ENCODE results near the gene GRIK3.

GRIK3 gene

DNA sequence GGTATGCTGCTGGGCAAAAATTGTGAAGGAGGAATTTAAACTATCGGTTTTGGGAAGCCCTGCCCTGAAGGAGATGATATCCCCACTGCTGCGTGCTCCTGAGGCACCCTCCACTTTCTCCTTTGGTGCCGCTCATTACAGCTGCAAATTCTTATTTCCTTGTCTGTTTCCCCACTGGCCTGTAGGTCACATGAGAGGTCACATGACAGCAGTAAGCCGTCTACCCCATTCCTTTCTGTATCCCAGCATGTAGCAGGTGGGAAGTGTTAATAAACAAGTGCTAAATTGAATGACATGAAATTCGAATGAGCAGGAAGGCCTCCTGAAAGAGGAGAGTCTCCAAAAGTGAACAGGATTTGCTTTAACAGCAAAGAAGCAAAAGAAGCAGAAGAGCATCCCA is 58.7 kb downstream of the GRIK3 start:
- DNase-seq = no peak

DNA sequence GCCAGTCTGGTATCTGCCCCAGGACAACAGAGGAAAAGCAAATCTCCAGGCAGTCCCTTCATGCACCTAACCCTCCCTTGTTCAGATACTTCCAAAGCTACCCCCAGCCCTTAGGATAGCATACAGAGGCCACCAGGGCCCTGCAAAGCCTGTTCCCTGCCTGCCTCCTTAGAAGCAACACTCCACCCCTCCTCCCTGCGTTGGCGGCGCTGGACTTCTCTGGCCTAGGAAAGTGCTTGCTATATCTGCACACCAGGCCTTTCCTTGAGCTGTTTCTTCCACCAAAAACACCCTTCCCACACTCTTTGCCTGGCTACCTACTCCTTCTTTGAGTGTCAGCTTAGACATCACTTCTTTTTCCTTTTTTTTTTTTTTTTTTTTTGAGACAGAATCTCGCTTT is 61.3 kb downstream of the GRIK3 start:
- no peak for DNase-seq

DNA sequence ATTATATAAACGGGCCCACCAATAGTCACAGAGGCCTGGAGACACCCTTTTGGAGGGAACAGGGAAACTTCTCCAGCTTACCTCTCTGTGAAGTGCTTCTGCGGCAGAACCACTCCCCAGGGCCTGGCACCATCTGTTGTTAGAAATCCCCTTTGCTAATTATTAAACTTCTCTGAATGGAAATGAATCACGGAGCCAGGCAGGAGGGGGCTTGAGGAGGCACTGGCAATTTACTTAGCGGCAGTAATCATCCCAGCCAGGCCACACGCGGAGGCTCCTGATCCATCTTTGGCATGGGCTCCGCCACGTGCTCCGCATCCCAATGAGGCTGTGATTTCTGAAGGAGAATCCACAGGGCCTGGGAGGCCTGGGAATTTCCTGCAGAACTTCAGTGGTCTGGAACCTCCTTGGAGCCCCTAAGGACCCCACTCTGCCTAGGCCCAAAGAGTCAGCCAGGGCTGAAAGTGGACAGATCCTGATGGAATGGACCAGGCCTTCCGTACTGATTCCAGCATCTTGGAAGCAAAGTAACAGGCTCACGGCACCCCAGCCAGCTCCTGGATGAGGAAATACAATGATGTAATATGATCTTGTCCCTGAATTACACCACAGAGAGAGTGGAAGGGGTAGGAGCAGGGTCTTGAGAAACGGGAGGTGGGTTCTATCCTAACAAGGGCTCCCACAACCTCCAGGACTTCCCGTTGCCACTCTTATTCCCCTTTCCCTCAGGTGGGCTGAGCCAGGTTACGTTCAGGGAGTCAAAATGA is 62.3 kb downstream of the GRIK3 start:
- peak; percentile 64 for DNase-seq

DNA sequence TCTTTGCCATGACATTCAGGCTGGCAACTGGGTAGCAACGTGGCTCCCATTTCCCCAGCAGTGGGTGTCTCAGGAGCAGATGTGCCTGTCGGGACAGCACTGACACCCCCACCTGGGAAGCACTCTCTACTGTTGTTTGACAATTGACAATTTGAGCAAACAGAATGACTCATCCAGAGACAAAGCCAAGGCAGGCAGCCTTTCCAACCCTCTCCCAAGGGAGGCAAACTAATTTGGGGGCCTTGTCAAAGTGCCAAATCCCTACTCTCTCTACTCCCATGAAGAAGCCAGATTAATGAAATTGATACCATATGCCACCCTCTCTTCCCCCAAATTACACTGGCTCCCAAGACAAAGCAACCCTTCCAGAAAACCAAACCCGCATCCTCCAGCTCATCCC is 65.6 kb downstream of the GRIK3 start:
- peak; percentile 98 for DNase-seq

DNA sequence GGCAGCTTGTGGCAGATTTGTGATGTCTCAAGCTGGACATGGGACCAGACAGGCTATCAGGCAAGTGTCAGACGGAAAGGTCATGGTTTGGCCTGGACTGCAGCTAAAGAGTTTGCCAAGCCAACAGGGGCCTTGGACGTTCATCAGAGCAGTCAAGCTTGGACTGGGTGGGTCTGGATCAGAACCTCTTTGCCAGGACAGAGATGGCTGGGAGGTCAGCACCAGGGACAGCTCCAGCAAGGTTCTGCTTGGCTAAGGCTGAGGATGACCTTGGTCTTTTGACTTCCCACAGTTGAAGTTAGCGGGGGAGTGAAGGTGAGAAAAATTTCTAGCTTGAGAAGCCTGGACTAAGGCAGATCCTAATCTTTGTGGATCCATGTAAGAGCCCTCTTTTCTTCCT is 68.1 kb downstream of the GRIK3 start:
- no peak for DNase-seq

DNA sequence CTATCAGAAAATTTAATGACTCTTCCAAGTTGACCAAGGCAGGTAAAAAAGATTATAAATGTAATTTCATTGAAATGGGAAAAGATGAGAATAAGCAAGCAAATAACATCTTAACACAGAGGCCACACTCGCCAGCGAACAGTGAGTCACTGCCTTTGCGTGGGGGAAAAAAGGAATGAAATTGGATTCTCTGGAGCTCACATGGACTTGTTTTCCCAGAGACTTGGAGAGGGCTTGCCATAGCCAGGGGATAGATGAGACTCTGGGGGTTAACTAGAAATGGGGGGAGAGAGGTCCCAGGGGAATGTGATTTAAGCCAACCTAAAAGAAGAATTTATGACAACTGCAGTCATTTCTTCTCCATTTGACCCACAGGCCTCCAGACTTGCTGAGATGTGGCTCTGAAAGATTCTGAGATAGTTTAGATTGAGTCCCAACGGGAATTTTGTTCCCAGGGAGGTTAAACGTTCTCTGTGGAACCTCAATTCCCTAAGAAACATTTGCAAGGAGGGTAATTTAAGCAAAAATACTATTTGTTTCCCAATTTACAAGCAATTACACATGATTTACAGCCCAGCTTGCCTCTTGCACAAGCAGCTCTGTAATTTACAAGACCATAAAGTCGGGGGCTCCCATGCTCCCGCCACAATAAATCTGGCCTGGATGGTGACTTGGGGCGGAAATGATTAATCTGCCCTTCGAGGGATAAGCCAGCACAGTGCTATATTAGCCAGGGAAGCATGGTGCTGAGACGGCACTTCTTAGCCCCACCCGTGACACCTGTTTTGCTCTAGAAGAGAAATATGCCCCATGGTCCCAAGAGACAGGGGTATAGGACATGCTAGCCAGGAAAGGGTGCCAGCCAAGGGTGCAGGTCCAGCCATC is 68.8 kb downstream of the GRIK3 start:
- no peak for DNase-seq

DNA sequence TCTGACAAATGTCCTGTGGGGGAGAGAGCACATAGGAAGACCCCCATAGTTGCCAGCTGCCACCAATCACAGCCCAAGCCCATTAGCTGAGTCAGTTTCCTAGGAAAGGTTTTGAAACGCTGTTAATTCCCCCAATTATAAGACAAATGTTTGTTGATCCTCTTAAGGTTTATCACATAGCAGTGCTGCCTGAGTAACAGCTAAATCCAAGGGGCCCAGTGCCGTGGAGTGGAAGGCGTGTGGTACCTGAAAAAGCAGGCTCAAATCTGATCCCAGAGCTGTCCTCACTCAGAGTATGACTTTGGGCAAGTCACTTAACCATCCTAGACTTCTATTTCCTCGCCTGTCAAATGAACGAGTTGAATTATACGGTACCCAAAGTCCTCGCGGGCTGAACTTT is 69.5 kb downstream of the GRIK3 start:
- no peak for DNase-seq

DNA sequence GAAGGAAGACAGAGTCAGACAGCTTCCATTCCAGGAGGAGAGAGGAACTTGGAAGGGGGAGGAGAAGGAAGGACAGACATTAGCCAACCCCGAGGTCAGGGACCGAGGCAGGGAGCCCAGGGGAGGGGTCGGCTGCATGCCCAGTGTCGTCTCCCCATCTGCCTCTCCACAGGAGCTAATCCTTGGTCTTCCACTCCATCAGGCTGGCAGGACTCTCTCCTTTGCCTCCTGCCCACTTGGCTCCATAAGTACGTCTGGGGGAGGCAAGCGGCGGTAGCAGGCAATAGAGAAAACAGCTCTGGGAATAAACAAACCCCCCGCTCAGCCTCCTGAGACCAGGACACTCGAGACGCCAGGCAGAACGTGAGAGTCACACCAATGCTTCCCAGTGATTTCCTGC is 71.3 kb downstream of the GRIK3 start:
- no peak for DNase-seq

DNA sequence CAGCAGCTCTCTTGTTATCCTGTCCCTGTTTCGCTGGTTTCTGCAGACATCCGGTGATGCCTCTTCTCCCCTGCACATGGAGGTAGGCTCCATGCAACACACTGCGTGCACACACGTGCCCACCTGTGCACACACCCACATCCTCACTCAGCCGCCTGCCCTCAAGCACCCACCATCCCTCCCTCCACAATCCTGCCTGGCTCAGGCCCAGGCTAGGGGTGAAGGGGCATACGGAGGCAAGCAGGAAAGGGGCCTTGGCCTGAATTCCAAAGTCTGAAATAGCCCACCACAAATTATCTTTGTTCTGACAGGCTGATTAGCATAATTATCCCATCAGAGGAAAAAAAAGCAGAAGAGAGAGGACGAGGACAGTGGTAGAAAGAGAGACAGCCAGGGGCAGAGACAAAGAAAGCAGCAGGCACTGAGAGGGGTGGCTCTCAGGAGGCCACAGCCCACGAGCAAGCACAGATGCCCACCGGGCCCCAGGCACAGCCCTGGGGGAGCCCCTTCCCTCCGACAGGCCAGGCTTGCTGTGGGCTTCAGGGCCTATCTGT is 73.2 kb downstream of the GRIK3 start:
- peak; percentile 59 for DNase-seq

DNA sequence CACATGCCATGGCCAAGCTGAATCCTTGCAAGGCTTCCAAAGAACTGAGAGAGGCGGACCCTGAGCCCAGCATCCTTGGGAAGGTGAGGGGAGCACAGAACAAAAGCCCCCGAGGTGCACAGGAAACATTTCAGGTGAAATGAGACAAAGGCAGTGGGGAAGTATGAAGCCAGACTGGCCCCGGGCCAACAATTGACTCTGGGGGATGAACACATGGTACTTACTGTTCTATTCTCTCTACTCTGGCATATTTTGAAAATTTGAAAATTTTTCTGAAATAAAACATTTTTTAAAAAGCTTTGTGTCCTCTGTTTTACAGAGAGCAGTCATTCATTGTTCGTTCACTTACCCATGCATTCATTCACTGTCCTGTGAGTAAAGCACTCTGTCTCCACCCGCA is 77.7 kb downstream of the GRIK3 start:
- peak; percentile 40 for DNase-seq

DNA sequence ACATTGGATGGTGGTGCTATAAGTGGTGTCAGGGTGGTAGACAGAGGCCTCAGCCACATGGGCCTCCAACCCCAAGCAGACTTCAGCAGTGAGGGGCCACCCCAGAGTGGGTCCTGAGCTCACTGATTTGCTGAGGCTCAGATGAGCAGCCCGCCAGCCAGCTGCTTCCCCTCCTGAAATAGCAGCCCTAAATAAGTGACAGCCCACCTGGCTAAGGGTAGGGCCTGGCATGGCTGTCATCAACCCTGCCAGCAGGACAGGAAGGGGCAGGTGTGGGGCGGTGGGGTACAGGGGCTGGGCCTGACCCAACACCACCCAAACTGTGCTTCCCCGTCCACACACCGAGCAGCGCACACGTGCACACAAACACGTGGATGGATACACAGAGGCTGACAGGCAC is 79.3 kb downstream of the GRIK3 start:
- no peak for DNase-seq

DNA sequence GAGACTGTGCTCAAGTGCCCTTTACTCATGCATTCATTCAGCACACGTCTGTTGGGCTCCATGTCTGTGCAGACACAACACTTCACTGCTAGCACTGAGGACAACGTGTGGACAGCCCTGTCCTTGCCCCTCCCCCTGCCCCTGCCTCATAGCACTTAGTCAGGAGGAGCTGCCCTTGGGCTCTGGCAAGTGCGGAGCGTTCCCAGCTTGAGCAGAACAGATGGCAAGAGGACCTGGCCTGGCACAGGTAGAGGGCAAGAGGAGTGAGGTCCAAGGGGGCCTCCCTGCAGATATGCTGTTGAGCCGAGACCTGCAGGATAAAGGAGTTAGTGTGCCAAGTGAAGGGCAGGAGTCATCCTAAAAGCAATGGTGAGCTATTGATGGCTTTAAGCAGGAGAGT is 81.3 kb downstream of the GRIK3 start:
- no peak for DNase-seq

DNA sequence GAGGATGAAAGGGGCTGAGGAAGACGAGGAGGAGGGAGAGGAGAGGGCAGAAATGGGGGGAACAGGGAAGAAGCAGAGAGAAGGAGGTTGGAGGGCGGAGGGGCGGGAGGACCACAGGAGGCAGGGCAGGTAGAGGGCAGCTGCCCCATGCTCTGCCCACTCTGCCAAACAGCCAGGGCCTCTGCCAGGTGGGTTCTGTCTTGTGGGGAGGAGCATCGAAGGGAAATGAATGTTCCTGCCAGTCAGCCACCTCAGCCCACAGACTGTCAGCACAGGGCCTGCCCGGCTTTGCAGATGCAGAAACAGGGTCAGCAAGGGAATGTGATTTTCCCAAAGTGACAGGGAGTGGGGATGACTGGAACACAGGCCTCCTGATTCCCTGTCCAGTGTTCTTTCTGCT is 82.6 kb downstream of the GRIK3 start:
- no peak for DNase-seq

DNA sequence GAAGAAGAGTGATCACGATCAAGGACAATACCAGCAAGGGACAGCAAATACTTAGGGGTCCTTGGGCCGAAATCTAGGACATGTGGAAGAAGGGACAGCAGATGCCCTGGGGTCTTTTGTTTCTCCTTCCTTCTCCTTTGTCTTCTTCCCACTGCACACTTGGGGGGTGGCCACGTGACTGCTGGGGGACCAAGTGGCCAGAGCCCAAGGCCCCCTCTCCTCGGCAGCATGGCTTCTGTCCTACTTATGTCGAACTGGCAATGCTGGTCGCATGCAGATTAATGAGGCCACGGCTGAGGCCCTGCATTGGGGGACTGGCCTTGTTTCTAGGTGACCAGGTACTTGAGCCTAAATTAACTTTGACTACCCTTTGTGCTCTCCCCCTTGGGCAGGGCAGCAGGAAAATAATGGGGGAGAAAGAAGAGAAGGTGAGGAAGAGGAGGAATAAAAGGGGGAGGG is 83.0 kb downstream of the GRIK3 start:
- DNase-seq = no peak

DNA sequence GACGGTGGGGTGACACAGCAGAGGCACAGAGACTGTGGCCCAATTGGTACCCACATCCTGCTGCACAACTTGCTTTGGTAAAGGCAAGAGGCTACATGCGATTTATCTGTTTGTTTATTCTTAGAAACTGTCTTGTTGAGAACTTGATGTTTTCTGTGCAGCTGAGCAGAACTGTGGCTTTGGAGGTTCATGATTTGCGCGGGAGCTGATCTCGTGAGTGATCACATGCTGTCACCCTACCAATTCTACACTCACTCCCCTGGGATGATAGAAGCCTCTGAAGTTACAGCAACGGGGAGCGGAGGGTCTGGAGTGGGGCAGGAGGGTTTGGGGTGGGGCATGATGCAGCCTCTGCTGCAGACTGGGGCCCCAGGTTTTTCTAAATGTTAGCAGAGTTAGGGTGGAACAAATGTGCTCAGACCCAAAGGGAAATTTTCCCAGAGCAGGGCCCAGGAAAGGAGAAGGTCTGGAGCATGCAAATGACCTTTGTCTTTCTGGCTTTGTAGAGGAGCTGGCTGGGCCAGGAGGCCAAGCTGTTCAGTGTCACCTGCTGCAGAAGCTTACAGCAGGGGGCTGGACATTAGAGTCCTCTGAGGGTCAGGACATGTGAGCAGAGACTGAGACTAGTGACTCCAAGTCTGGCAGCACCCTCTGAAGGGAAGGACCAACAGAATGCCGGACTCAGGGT is 83.6 kb downstream of the GRIK3 start:
- DNase-seq = no peak

DNA sequence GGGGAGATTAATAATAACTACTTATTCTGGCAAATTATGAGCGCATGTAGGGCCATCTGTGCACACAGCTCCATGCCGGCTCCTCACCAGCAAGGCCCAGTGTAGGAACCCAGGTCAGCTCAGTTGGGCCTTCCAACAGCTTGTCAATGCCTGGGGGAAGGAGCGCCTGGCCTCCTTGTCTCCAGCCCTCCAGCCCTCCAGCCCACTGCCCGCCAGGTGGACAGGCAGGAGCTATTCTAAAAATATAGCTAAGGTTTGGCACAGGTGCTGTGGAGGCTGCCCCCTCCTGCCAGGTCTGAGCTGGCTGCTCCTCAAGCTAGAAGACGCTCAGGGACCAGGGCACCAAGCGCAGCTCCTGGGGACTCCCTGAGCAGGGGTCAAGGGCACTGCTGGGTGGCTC is 85.7 kb downstream of the GRIK3 start:
- no peak for DNase-seq

DNA sequence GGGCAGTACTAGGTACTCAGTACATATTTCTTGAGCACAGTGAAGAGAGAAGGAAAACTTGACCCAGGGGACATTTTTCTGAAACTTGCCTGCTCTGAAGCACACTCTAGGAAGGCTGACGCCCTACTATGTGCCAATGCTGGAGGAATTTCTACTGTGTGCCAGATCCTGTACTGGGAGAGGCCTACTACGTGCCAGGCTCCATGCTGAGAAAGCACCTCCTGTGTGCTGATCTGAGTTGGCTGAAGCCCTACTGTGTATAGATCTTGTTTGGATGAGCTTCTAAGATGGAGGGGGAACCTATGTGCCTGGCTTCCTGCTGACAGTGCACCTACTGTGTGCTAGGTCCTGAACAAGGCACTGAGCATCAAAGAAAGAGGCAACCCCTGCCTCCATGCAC is 86.2 kb downstream of the GRIK3 start:
- no peak for DNase-seq

DNA sequence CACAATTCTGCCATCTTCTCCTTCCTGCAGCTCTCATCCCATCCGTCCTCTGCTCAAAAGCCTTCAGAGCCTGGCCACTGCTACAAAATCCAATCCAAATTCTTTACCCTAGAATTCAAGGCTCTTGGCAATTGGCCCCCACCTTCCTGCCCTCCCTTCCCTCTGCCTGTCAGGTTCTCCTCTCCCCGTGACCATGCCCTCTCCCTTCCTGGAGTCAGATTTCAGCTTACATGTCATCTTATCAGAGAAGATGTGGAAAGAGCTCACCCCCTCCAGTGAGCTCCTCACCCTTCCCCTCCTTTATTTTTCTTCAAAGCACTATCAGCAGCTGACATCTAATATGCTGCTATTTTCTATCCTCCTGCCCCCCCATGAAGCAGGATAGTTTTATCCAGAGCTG is 86.9 kb downstream of the GRIK3 start:
- no peak for DNase-seq

DNA sequence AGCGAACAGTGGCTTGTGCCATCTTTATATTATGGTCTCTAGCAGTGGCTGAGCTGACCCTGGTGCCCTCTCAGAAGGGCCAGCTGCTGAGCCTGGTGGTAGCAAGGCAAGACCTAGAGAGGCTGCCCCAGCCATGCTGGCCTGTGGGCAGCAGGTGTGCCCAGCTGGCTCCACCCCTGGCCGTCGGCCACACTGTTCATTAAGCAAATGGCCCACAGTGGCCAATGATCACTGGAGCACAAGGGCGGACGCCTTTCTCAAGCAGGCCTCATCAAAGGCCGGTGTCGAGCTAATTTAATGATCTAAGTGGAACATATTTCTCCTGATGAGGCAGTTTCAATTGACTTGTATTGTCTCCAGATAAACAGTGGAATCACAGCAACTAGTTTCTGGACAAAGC is 89.4 kb downstream of the GRIK3 start:
- DNase-seq = no peak

DNA sequence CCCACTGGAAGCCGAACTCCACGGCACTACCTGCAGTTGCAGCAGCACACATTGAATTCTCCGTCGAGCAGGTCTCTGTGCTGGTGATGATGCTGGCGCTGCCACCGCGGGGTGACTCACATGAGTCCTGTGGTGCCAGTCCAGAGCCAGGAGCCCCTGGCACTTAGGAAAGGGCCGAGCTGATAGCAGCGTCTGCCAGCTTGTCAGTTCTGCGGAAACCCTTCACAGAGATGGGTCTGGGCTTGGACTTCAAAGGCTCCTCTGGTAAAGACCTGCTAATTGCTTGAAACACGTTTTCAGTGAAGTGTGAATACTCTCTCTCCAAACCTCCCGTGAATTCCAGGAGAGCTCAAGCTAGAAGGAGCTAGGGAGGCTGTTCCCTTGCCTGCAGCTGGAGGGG is 92.2 kb downstream of the GRIK3 start:
- DNase-seq = no peak

DNA sequence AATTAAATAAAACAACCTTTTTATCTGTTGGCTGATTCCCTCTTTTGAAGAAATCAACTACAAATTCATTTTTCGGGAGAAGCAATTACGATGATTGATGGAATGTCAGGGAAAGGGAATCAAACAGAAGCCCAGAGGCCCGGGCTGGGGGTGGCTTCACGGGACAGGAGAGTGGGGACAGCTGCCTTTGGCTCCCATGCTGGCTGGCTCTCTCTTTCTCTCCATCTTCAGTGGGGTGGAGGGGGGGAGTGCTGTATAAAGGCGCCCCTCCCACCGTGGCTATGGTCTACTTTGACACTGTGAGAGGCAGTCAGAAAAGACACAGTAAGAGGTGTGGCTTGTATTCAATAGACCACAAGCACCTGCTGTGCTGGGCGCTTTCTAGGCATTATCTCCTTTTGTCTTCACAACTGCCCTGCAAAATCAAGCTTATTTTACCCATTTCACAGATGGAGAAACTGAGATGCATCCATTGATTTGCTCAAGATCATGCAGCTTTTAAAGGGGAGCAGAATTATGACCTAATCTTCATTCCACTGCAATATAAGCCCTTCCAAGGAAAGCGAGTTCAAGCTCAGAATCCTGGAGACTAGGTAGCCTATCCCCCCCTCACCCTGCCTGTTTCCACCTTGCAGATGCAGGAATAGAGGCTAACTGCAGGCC is 92.9 kb downstream of the GRIK3 start:
- DNase-seq = no peak

DNA sequence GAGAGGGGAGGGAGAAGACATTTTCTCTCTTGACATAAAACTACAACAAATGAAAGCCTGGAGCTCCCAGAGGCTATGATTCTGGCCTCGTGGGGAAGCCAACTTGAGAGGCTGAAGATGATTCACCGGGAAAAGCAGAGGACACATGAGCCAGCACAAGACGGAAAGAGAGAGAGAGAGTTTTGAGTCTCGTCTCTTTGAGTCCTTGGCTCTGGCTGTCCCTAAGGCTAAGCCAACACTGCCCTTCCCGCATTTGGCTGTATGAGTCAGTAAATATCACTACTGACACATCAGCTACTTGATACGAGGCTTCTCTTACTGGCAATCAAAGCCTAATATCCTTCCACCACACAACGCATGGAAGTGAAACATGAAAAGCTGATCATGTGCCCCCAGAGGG is 95.5 kb downstream of the GRIK3 start:
- DNase-seq = no peak

DNA sequence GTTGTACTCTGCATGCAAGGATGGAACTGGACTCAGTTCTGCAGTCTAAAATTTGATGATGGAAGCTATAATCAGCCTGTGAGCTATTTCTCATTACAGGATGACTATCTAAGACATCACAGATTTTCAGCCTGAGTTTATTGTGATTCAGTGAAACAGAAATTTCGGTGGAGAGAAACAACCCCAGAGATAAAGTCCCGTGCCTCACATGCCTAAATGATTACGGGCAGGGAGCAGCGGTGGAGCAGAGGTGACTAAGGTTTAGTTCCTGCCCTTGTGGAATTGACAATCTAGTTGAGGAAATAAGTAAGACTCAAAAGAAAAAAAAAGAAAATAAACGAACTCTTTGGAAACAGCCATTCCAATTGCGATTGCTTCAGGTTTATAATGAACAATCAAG is 96.9 kb downstream of the GRIK3 start:
- no peak for DNase-seq
